Endothelial cell of umbilical vein (primary cell): ENCODE data around the gene TCF15. TPM values are rescaled to one million over a fixed set of nuclear protein-coding genes. Genes with fewer than 3 reads are reported as not detected.

Experiments used
- BruUV-seq: library from RNA; stranded (reverse); fragments of 400-500 nt; replicated peaks from 2 replicates; lab custom pipeline; 2021; lab: Mats Ljungman, UMichigan
- CTCF ChIA-PET: fragments of 300-600, 350-600 bp; sonication (Branson Sonifier 250); formaldehyde crosslinking; loops from one replicate; lab custom pipeline; 2021; ENCODE audit warnings: antibody characterized with exemption, inconsistent platforms; lab: Charles Lee
- POLR2A ChIA-PET: fragments of 300-600, 350-600 bp; sonication (Branson Sonifier 250); formaldehyde crosslinking; loops from one replicate; lab custom pipeline; 2021; ENCODE audit warnings: antibody characterized with exemption, inconsistent platforms; lab: Charles Lee
- DNase-seq: peaks from one replicate; pipeline ENCODE4 v3.0.0-alpha.2; 2011; ENCODE audit warnings: low read depth, low spot score
- FAIRE-seq: peaks from 2 replicates; lab custom pipeline; 2011; peaks lifted over from hg19 to GRCh38; lab: Jason Lieb, UNC
- H2AFZ ChIP-seq: 2 replicates; pipeline ENCODE4 v1.6.0; 2012; ENCODE audit warnings: low read depth, low read length, control low read depth, inconsistent platforms
- H3K27ac ChIP-seq: 2 replicates; pipeline ENCODE4 v1.5.1; 2011; ENCODE audit warnings: low read depth, mild to moderate bottlenecking, control low read depth, low read length, moderate library complexity; ENCODE audit not compliant: insufficient read depth
- H3K27me3 ChIP-seq, 2 experiments: 2 replicates each; pipeline versions ENCODE4 v1.6.0 to v1.6.1; 2011; ENCODE audit warnings: low read length in 2 of 2, mixed read lengths in 1 of 2; ENCODE audit not compliant: control insufficient read depth in 2 of 2, insufficient read depth in 2 of 2
- H3K36me3 ChIP-seq, 2 experiments: 2 replicates in 1 of 2; 3 replicates in 1 of 2; pipeline ENCODE4 v1.5.1; 2011; ENCODE audit warnings: low read length in 2 of 2, mild to moderate bottlenecking in 1 of 2, moderate library complexity in 1 of 2; ENCODE audit not compliant: control insufficient read depth in 2 of 2, insufficient read depth in 2 of 2; ENCODE audit errors: extremely low read depth in 1 of 2
- H3K4me1 ChIP-seq: 3 replicates; pipeline ENCODE4 v1.5.1; 2011; ENCODE audit warnings: mild to moderate bottlenecking, low read length; ENCODE audit not compliant: control insufficient read depth, insufficient read depth; ENCODE audit errors: extremely low read depth
- H3K4me2 ChIP-seq: 2 replicates; pipeline ENCODE4 v1.6.1; 2011; ENCODE audit warnings: low read length, control low read depth, mixed read lengths; ENCODE audit not compliant: insufficient read depth
- H3K4me3 ChIP-seq, 3 experiments: fragments of 200-600 bp in 1 of 3; sonication (generic), shearing (Covaris generic) in 1 of 3; replicated peaks in 1 of 3; 2 replicates each; pipeline ENCODE4 v1.5.1; 2011 to 2016; ENCODE audit warnings: control low read depth in 3 of 3, low read length in 3 of 3, mild to moderate bottlenecking in 2 of 3, inconsistent platforms in 1 of 3, low read depth in 1 of 3, moderate library complexity in 1 of 3; ENCODE audit not compliant: insufficient read depth in 1 of 3
- H3K79me2 ChIP-seq: 2 replicates; pipeline ENCODE4 v1.6.0; 2012; ENCODE audit warnings: low read length, inconsistent platforms; ENCODE audit not compliant: control insufficient read depth, insufficient read depth
- H3K9ac ChIP-seq: replicated peaks from 2 replicates; pipeline ENCODE3; 2011; ENCODE audit warnings: low read length, control low read depth; ENCODE audit not compliant: insufficient read depth; ENCODE audit errors: extremely low read depth
- H3K9me1 ChIP-seq: replicated peaks from 3 replicates; pipeline ENCODE4 v1.6.0; 2011; ENCODE audit warnings: mild to moderate bottlenecking, low read length; ENCODE audit not compliant: control insufficient read depth, insufficient read depth; ENCODE audit errors: extremely low read depth
- H3K9me3 ChIP-seq: replicated peaks from 2 replicates; pipeline ENCODE4 v1.5.1; 2012; ENCODE audit warnings: low read length, inconsistent platforms; ENCODE audit not compliant: control insufficient read depth, insufficient read depth
- H4K20me1 ChIP-seq: replicated peaks from 2 replicates; pipeline ENCODE3; 2011; ENCODE audit warnings: mild to moderate bottlenecking, low read length; ENCODE audit not compliant: control insufficient read depth, insufficient read depth; ENCODE audit errors: extremely low read depth
- EZH2 ChIP-seq: IDR thresholded peaks from 2 replicates; pipeline ENCODE4 v1.6.1; 2012; ENCODE audit warnings: borderline replicate concordance, low read depth, mild to moderate bottlenecking, moderate library complexity, low read length, inconsistent platforms; ENCODE audit not compliant: severe bottlenecking
- FOS ChIP-seq: IDR thresholded peaks from 2 replicates; pipeline ENCODE4 v1.6.1; 2011; ENCODE audit warnings: mild to moderate bottlenecking, low read length, moderate library complexity, borderline replicate concordance; ENCODE audit not compliant: insufficient read depth
- GATA2 ChIP-seq: IDR thresholded peaks from 2 replicates; pipeline ENCODE4 v1.7.0; 2011; ENCODE audit warnings: low read depth, mild to moderate bottlenecking, moderate library complexity, mixed read lengths, low read length; ENCODE audit not compliant: insufficient read length, insufficient read depth
- JUN ChIP-seq: IDR thresholded peaks from 2 replicates; pipeline ENCODE4 v1.6.1; 2011; ENCODE audit warnings: borderline replicate concordance, low read depth; ENCODE audit not compliant: insufficient read length, insufficient read depth
- MYC ChIP-seq: IDR thresholded peaks from one replicate; pipeline ENCODE4 v1.6.1; 2011; ENCODE audit warnings: mild to moderate bottlenecking, low read depth, low read length
- POLR2A ChIP-seq: IDR thresholded peaks from 2 replicates; pipeline ENCODE4 v1.6.1; 2012; ENCODE audit warnings: low read depth, mild to moderate bottlenecking, control low read depth, low read length
- POLR2AphosphoS5 ChIP-seq: IDR thresholded peaks from 2 replicates; pipeline ENCODE4 v1.6.1; 2012; ENCODE audit warnings: low read depth, mild to moderate bottlenecking, control low read depth, low read length, moderate library complexity; ENCODE audit not compliant: insufficient read depth
- dilution Hi-C: fragments of 300-500 bp; cut with MboI; formaldehyde crosslinking; loops from one replicate; pipeline ENCODE4 v1.15.0; 2019; ENCODE audit warnings: low sequenced_read_pairs; ENCODE audit not compliant: extremely low pct_ligation_motif_present
- intact Hi-C: fragments of 100-400 bp; cut with micrococcal nuclease; formaldehyde crosslinking; loops from one replicate; pipeline ENCODE4 v1.10.0; 2022
- polyA plus RNA-seq, 4 experiments: library from polyadenylated mRNA; depleted of rRNA in 3 of 4; stranded (reverse) in 3 of 4; unstranded in 1 of 4; fragments of >200 nt; gene quantifications; 2 replicates each; pipeline versions ENCODE4 v1.2.1 to v1.2.3, GENCODE V29; 2011 to 2012; ENCODE audit warnings: missing spikeins in 1 of 4
- total RNA-seq: library from RNA; stranded (reverse); gene quantifications from 2 replicates; pipeline ENCODE4 v1.2.3, GENCODE V29; 2021
- TF ChIP-seq, protein P1 (sequence below): IDR thresholded peaks from 2 replicates; pipeline ENCODE4 v1.6.1; 2011; ENCODE audit not compliant: insufficient read depth, insufficient read length
- TF ChIP-seq, protein P2 (sequence below), 2 donors: IDR thresholded peaks; 1 replicate in 1 of 2; 2 replicates in 1 of 2; pipeline ENCODE4 v1.5.1; 2011; ENCODE audit warnings: low read length in 2 of 2, mild to moderate bottlenecking in 2 of 2, moderate library complexity in 2 of 2, control low read depth in 1 of 2, inconsistent platforms in 1 of 2, low read depth in 1 of 2; ENCODE audit not compliant: insufficient read depth in 1 of 2; ENCODE audit errors: extremely low read depth in 1 of 2

The TCF15 gene
- total and polyA plus RNA-seq, 2 donors (not counting 3 experiments of a cell fraction or from before 2014, with no cell fraction given): 0.07 to 1.3 TPM

DNA sequence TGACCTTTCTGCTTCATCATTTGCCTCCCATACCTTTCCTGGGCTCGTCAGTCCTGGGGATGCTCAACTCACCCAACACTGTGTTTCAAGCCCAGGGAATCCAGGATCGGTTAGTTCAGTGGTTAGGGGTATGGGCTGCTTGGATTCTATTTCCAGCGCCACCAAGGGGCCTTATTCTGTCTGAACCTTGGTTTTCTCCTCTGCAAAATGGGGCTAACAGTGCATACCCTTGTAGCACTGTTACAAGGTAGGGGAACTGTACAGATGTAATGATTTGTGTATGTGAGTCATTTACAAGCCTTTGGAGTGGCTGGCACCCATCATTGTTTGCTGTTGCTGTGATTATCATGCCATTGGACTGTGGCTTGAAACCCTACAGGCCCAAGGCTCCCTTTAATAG is 52.0 kb downstream of the TCF15 start:
- no peak for FAIRE-seq
- BruUV-seq: no TSS peak
- dilution Hi-C loops: no loop called here
- H3K27ac ChIP-seq: no peak overlapping the region
- no peak overlapping the region for H3K9ac ChIP-seq
- no peak overlapping the region for H3K4me2 ChIP-seq
- H3K4me1 ChIP-seq: no peaks in the 10 kb centered on the region
- intact Hi-C loops: no loop called here
- H3K79me2 ChIP-seq: no peaks in the 10 kb centered on the region
- no peaks in the 10 kb centered on the region for H3K9me3 ChIP-seq
- no peak for DNase-seq
- no peak for TF ChIP-seq GATA2
- TF ChIP-seq, protein P1, sequence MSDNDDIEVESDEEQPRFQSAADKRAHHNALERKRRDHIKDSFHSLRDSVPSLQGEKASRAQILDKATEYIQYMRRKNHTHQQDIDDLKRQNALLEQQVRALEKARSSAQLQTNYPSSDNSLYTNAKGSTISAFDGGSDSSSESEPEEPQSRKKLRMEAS: no peak
- no peak for TF ChIP-seq EZH2
- no peak for TF ChIP-seq FOS
- no peak for TF ChIP-seq POLR2AphosphoS5
- no peak for TF ChIP-seq JUN
- TF ChIP-seq, protein P2, sequence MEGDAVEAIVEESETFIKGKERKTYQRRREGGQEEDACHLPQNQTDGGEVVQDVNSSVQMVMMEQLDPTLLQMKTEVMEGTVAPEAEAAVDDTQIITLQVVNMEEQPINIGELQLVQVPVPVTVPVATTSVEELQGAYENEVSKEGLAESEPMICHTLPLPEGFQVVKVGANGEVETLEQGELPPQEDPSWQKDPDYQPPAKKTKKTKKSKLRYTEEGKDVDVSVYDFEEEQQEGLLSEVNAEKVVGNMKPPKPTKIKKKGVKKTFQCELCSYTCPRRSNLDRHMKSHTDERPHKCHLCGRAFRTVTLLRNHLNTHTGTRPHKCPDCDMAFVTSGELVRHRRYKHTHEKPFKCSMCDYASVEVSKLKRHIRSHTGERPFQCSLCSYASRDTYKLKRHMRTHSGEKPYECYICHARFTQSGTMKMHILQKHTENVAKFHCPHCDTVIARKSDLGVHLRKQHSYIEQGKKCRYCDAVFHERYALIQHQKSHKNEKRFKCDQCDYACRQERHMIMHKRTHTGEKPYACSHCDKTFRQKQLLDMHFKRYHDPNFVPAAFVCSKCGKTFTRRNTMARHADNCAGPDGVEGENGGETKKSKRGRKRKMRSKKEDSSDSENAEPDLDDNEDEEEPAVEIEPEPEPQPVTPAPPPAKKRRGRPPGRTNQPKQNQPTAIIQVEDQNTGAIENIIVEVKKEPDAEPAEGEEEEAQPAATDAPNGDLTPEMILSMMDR (IDR thresholded peaks at IDR 0.05; ENCODE audit: extremely low read depth in 1 of 2, insufficient read depth in 1 of 2, low read depth in 1 of 2, low read length in 2 of 2): no peak
- no peak for TF ChIP-seq MYC
- no peak for TF ChIP-seq POLR2A
- H4K20me1 ChIP-seq: no peaks in the 10 kb centered on the region
- peaks cover 16 to 23% of the 10 kb centered on the region in 2 experiments for H3K27me3 ChIP-seq
- H3K4me3 ChIP-seq: no peak overlapping the region
- no peaks in the 10 kb centered on the region for H3K9me1 ChIP-seq
- ChIA-PET POLR2A (no interaction called here), CTCF (no interaction called here)
- no peaks in the 10 kb centered on the region for H3K36me3 ChIP-seq
- H2AFZ ChIP-seq: no peak overlapping the region
